Right ventricle myocardium superior (tissue), 1 donor: ENCODE measurements around the gene CETP. TPM values are rescaled to one million over a fixed set of nuclear protein-coding genes. Genes with fewer than 3 reads are reported as not detected.
A peak's percentile ranks its signal among the peaks of the same experiment; 100 is the strongest.

Experiments
- ATAC-seq: fragments of 200-7000 bp; cut with Tn5 transposase; one replicate; pipeline ENCODE4 v1.9.1; 2020; ENCODE audit warnings: mild to moderate bottlenecking; ENCODE audit not compliant: poor library complexity
- DNase-seq: peaks from one replicate; pipeline ENCODE4 v3.0.0-alpha.2; 2020
- intact Hi-C: fragments of 100-400 bp; cut with DNase I; formaldehyde crosslinking; loops from one replicate; pipeline ENCODE4 v1.11.2; 2022
- total RNA-seq: library from RNA; stranded (reverse); fragmentation: NEBNext Ultra II Directional; extraction: Animal tissue kit (Norgen Biotek cat#: 25700); gene quantifications from one replicate; pipeline ENCODE4 v1.2.1, GENCODE V29; 2021
- donor health status: DM: no; HTN: yes; CAD: no; lungs with severe emphysema.

Gene CETP
- total RNA-seq, 1 donor from 2014 or later: 0.24 TPM

- no peak for ATAC-seq
- intact Hi-C loops: loop anchor here (5.0 kb wide), 1 partner anchor 83 kb away; the partner anchor contains the start of gene SLC12A3
- DNase-seq: no peak
Measured at GRCh38 chr16:56950051-56950450, 11.7 kb upstream of the CETP start.

GRCh38 chr16:56950455-56950854, 11.3 kb upstream of the CETP start:
- no peak for ATAC-seq
- intact Hi-C loops: loop anchor here (5.0 kb wide), 1 partner anchor 83 kb away; the partner anchor contains the start of gene SLC12A3
- no peak for DNase-seq

- intact Hi-C loops: loop anchor here (5.0 kb wide), 1 partner anchor 84 kb away; the partner anchor contains the start of gene SLC12A3
- DNase-seq (no peak), ATAC-seq (peak; percentile 70)
Measured at GRCh38 chr16:56950881-56951771, 10.6 kb upstream of the CETP start.

GRCh38 chr16:56953006-56953405, 8.7 kb upstream of the CETP start:
- intact Hi-C loops: loop anchor here (5.0 kb wide), 1 partner anchor 86 kb away; the partner anchor contains the start of gene SLC12A3
- no peak for ATAC-seq
- DNase-seq: no peak

GRCh38 chr16:56956076-56956475, 5.7 kb upstream of the CETP start:
- ATAC-seq (no peak), DNase-seq (no peak)
- intact Hi-C loops: no loop called here

GRCh38 chr16:56956756-56957155, 5.0 kb upstream of the CETP start:
- DNase-seq: no peak
- intact Hi-C loops: no loop called here

GRCh38 chr16:56960681-56961281, 969 bp upstream of the CETP start:
- intact Hi-C loops: no loop called here
- DNase-seq (no peak), ATAC-seq (no peak)

More at GRCh38 chr16:56956756-56957155, 5.0 kb upstream of the CETP start:
- ATAC-seq: no peak

GRCh38 chr16:56961386-56961785, 364 bp upstream of the CETP start:
- no peak for DNase-seq
- intact Hi-C loops: no loop called here

GRCh38 chr16:56964243-56965148, 2.7 kb downstream of the CETP start:
- DNase-seq (peak; percentile 95), ATAC-seq (peak; percentile 60)
- intact Hi-C loops: loop anchor here (5.0 kb wide), 1 partner anchor 78 kb away; no protein-coding TSS in a partner anchor

More at GRCh38 chr16:56961386-56961785, 364 bp upstream of the CETP start:
- no peak for ATAC-seq

- intact Hi-C loops: loop anchor here (5.0 kb wide), 1 partner anchor 77 kb away; no protein-coding TSS in a partner anchor
- no peak for DNase-seq
- ATAC-seq: no peak
Measured at GRCh38 chr16:56965149-56966092, 3.7 kb downstream of the CETP start.

GRCh38 chr16:56966093-56966475, 4.3 kb downstream of the CETP start:
- intact Hi-C loops: loop anchor here (5.0 kb wide), 1 partner anchor 76 kb away; no protein-coding TSS in a partner anchor
- DNase-seq: no peak
- ATAC-seq: no peak

- intact Hi-C loops: loop anchor here (5.0 kb wide), 1 partner anchor 75 kb away; no protein-coding TSS in a partner anchor
- ATAC-seq (no peak), DNase-seq (no peak)
Measured at GRCh38 chr16:56967733-56968132, 6.0 kb downstream of the CETP start.

GRCh38 chr16:56969769-56970168, 8.0 kb downstream of the CETP start:
- ATAC-seq: no peak
- DNase-seq: no peak
- intact Hi-C loops: loop anchor here (5.0 kb wide), 1 partner anchor 73 kb away; no protein-coding TSS in a partner anchor

GRCh38 chr16:56970934-56971767, 9.4 kb downstream of the CETP start:
- ATAC-seq (no peak), DNase-seq (no peak)
- intact Hi-C loops: no loop called here

- intact Hi-C loops: no loop called here
- no peak for ATAC-seq
- DNase-seq: no peak
Measured at GRCh38 chr16:56971768-56972043, 10.0 kb downstream of the CETP start.

- DNase-seq (no peak), ATAC-seq (no peak)
- intact Hi-C loops: no loop called here
Measured at GRCh38 chr16:56972403-56973293, 10.9 kb downstream of the CETP start.
